ENCODE results near the gene NIPSNAP3A. TPM values are rescaled to one million over a fixed set of nuclear protein-coding genes. Genes with fewer than 3 reads are reported as not detected.

The NIPSNAP3A gene
- polyA plus RNA-seq, 3 donors = 26.9 to 103 (median 97.8) TPM

- no peak overlapping the region for H3K27ac ChIP-seq (ENCODE audit: low read depth in 1 of 2, low read length in 2 of 2)
- peaks cover 25 to 33% of the 10 kb centered on the region in 2 donors for H3K4me1 ChIP-seq (ENCODE audit: control insufficient read depth in 1 of 2, insufficient read depth in 2 of 2, low read length in 2 of 2)
- Mint-ChIP-seq H3K27ac (peak overlapping the region in 1 of 7 donors; percentile 97), H3K4me3 (no peak overlapping the region), H3K9me3 (no peaks in the 10 kb centered on the region), H3K4me1 (peaks cover 28% of the 10 kb centered on the region), H3K36me3 (peaks cover 6% of the 10 kb centered on the region in 2 donors), H3K27me3 (ENCODE audit: low read depth in 3 of 3) (no peaks in the 10 kb centered on the region)
- no peak overlapping the region for H3K9ac ChIP-seq (ENCODE audit: insufficient read depth, low read length, poor library complexity, severe bottlenecking)
- peaks cover 33% of the 10 kb centered on the region for H3K79me2 ChIP-seq (ENCODE audit: insufficient read depth, low read length)
- no peaks in the 10 kb centered on the region for H3K27me3 ChIP-seq (ENCODE audit: control insufficient read depth in 2 of 2, insufficient read depth in 2 of 2, low read length in 2 of 2)
- WGBS (ENCODE audit: insufficient coverage) = no CpG with 5 or more reads among the region's 2 CpGs
- no peaks in the 10 kb centered on the region for H4K20me1 ChIP-seq (ENCODE audit: insufficient read depth, low read length)
- no peak for DNase-seq
- H2AFZ ChIP-seq (ENCODE audit: insufficient read depth, low read depth, low read length, poor library complexity, severe bottlenecking) = peak overlapping the region; percentile 90
- H3K4me3 ChIP-seq (replicated peaks in 1 of 3; ENCODE audit: low read depth in 2 of 3, low read length in 3 of 3) = no peak overlapping the region
- intact Hi-C loops (cut with micrococcal nuclease) = no loop called here
- TF ChIP-seq, protein P1, sequence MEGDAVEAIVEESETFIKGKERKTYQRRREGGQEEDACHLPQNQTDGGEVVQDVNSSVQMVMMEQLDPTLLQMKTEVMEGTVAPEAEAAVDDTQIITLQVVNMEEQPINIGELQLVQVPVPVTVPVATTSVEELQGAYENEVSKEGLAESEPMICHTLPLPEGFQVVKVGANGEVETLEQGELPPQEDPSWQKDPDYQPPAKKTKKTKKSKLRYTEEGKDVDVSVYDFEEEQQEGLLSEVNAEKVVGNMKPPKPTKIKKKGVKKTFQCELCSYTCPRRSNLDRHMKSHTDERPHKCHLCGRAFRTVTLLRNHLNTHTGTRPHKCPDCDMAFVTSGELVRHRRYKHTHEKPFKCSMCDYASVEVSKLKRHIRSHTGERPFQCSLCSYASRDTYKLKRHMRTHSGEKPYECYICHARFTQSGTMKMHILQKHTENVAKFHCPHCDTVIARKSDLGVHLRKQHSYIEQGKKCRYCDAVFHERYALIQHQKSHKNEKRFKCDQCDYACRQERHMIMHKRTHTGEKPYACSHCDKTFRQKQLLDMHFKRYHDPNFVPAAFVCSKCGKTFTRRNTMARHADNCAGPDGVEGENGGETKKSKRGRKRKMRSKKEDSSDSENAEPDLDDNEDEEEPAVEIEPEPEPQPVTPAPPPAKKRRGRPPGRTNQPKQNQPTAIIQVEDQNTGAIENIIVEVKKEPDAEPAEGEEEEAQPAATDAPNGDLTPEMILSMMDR (IDR thresholded peaks at IDR 0.05) = no peak
- H3K4me2 ChIP-seq (replicated peaks; ENCODE audit: extremely low read depth, low read length, poor library complexity, severe bottlenecking) = no peak overlapping the region
- no peaks in the 10 kb centered on the region for H3K9me3 ChIP-seq (replicated peaks in 1 of 2; ENCODE audit: control insufficient read depth in 1 of 2, insufficient read depth in 1 of 2, low read length in 2 of 2)
- H3K36me3 ChIP-seq (replicated peaks in 1 of 2; ENCODE audit: control insufficient read depth in 1 of 2, insufficient read depth in 2 of 2, low read length in 2 of 2) = peaks cover 5 to 7% of the 10 kb centered on the region in 2 donors
These were observed 1.2 kb upstream of the NIPSNAP3A start for GRCh38 chr9:104746285-104746684.

- Histone ChIP-seq H3K36me3 (replicated peaks in 1 of 2; ENCODE audit: control insufficient read depth in 1 of 2, insufficient read depth in 2 of 2, low read length in 2 of 2) (peaks cover 10 to 12% of the 10 kb centered on the region in 2 donors), H3K79me2 (ENCODE audit: insufficient read depth, low read length) (peaks cover 33% of the 10 kb centered on the region), H3K27me3 (ENCODE audit: control insufficient read depth in 2 of 2, insufficient read depth in 2 of 2, low read length in 2 of 2) (no peaks in the 10 kb centered on the region), H3K9ac (ENCODE audit: insufficient read depth, low read length, poor library complexity, severe bottlenecking) (peak overlapping the region; percentile 86), H3K4me1 (ENCODE audit: control insufficient read depth in 1 of 2, insufficient read depth in 2 of 2, low read length in 2 of 2) (peaks cover 25 to 33% of the 10 kb centered on the region in 2 donors), H4K20me1 (ENCODE audit: insufficient read depth, low read length) (no peaks in the 10 kb centered on the region), H2AFZ (ENCODE audit: insufficient read depth, low read depth, low read length, poor library complexity, severe bottlenecking) (peak overlapping the region; percentile 90), H3K27ac (ENCODE audit: low read depth in 1 of 2, low read length in 2 of 2) (peak overlapping the region; percentile 90 to 94), H3K4me3 (replicated peaks in 1 of 3; ENCODE audit: low read depth in 2 of 3, low read length in 3 of 3) (peak overlapping the region; percentile 56 to 91 (median 85)), H3K9me3 (replicated peaks in 1 of 2; ENCODE audit: control insufficient read depth in 1 of 2, insufficient read depth in 1 of 2, low read length in 2 of 2) (no peaks in the 10 kb centered on the region), H3K4me2 (replicated peaks; ENCODE audit: extremely low read depth, low read length, poor library complexity, severe bottlenecking) (peak overlapping the region; percentile 83)
- peak overlapping the region; percentile 95 to 99 (median 97) for H3K27ac Mint-ChIP-seq
- H3K4me1 Mint-ChIP-seq = peaks cover 28% of the 10 kb centered on the region
- TF ChIP-seq, protein P1 (IDR thresholded peaks at IDR 0.05) = no peak
- H3K36me3 Mint-ChIP-seq = peaks cover 10 to 12% of the 10 kb centered on the region in 2 donors
- intact Hi-C loops (cut with micrococcal nuclease) = no loop called here
- no peaks in the 10 kb centered on the region for H3K27me3 Mint-ChIP-seq (ENCODE audit: low read depth in 3 of 3)
- peak overlapping the region; percentile 94 to 99 for H3K4me3 Mint-ChIP-seq
- no peaks in the 10 kb centered on the region for H3K9me3 Mint-ChIP-seq
- DNase-seq = no peak
- 0% methylated on average over 1 of the region's 1 CpG for WGBS (ENCODE audit: insufficient coverage)
These were observed 685 bp upstream of the NIPSNAP3A start for GRCh38 chr9:104746798-104747197.

All from CD14-positive monocyte (primary cell).